Esophagus muscularis mucosa (tissue), 4 donors: Measurements from ENCODE around the gene EGR2. TPM values are rescaled to one million over a fixed set of nuclear protein-coding genes. Genes with fewer than 3 reads are reported as not detected.
A peak's percentile ranks its signal among the peaks of the same experiment; 100 is the strongest.

Experiments used
- DNase-seq: peaks from one replicate; pipeline ENCODE4 v3.0.0-alpha.2; 2017; ENCODE audit errors: extremely low spot score
- H3K27ac ChIP-seq, 4 donors: fragments of 200-600 bp; sonication (generic); replicated peaks in 1 of 4; 1 replicate in 3 of 4; 2 replicates in 1 of 4; pipeline ENCODE4 v1.5.1; 2016 to 2019; ENCODE audit warnings: mild to moderate bottlenecking in 1 of 4
- H3K27me3 ChIP-seq, 4 donors: fragments of 200-600 bp; sonication (generic); one replicate each; pipeline versions ENCODE4 v1.5.1 to v1.6.0; 2016 to 2019
- H3K36me3 ChIP-seq, 4 donors: fragments of 200-600 bp; sonication (generic); one replicate each; pipeline ENCODE4 v1.5.1; 2016 to 2019
- H3K4me1 ChIP-seq, 4 donors: fragments of 200-600 bp; sonication (generic); one replicate each; pipeline ENCODE4 v1.5.1; 2016 to 2019
- H3K4me3 ChIP-seq, 4 donors: fragments of 200-600 bp; sonication (generic); 1 replicate in 2 of 4; 2 replicates in 2 of 4; pipeline ENCODE4 v1.5.1; 2016 to 2019; ENCODE audit warnings: mild to moderate bottlenecking in 4 of 4, moderate library complexity in 1 of 4
- H3K9me3 ChIP-seq, 4 donors: fragments of 200-600 bp; sonication (generic); 1 replicate in 3 of 4; 2 replicates in 1 of 4; pipeline ENCODE4 v1.5.1; 2016 to 2019
- EP300 ChIP-seq: sonication (generic); formaldehyde crosslinking; IDR thresholded peaks from one replicate; pipeline ENCODE4 v1.6.1; 2017; ENCODE audit warnings: antibody characterized with exemption
- POLR2A ChIP-seq: fragments of 450-650 bp; IDR thresholded peaks from one replicate; pipeline ENCODE4 v1.6.1; 2017; ENCODE audit warnings: antibody characterized with exemption, moderate library complexity, mild to moderate bottlenecking, low read depth
- POLR2AphosphoS5 ChIP-seq, 2 donors: sonication (generic); formaldehyde crosslinking; IDR thresholded peaks; one replicate each; pipeline ENCODE4 v1.6.1; 2017; ENCODE audit warnings: antibody characterized with exemption in 2 of 2
- WGBS: methylation state at CpG from one replicate; pipeline ENCODE4 v1.1.5; 2018; 5-methylcytosine and 5-hydroxymethylcytosine counted together
- intact Hi-C: fragments of 100-400 bp; cut with DNase I; formaldehyde crosslinking; loops from one replicate; pipeline ENCODE4 v1.15.1; 2023
- total RNA-seq, 4 donors: library from RNA; depleted of rRNA; stranded (reverse); fragments of >200 nt; gene quantifications; one replicate each; pipeline versions ENCODE4 v1.1.0 to v1.2.1, GENCODE V29; 2016
- TF ChIP-seq, protein P1 (sequence below), 3 experiments: fragments of 200-600 bp in 2 of 3; fragments of 450-650 bp in 1 of 3; sonication (generic) in 2 of 3; IDR thresholded peaks; one replicate each; pipeline ENCODE4 v1.5.1; 2017 to 2019; ENCODE audit warnings: antibody characterized with exemption in 3 of 3, mild to moderate bottlenecking in 2 of 3, moderate library complexity in 1 of 3

EGR2 gene
- total RNA-seq: 1 to 10 TPM in 3 of 4 donors, under 1 TPM in 1; 0.26 to 4.0 (median 1.5) TPM

- under 1% methylated on average over 40 of the region's 53 CpGs for WGBS
- Histone ChIP-seq H3K4me1 (peaks cover 32 to 46% (median 42%) of the 10 kb centered on the region in 4 donors), H3K27ac (peak within 1 kb of the TSS; percentile 83 to 93 (median 85)), H3K36me3 (no peaks in the 10 kb centered on the region), H3K9me3 (no peaks in the 10 kb centered on the region), H3K4me3 (peak within 1 kb of the TSS; percentile 67 to 100 (median 76)), H3K27me3 (peaks cover 0 to 48% (median 16%) of the 10 kb centered on the region in 4 donors)
- DNase-seq: peak; percentile 99
- peak; percentile 39 to 51 for TF ChIP-seq POLR2AphosphoS5 (IDR thresholded peaks at IDR 0.05)
- TF ChIP-seq POLR2A: no peak
- intact Hi-C loops: loop anchor here (5.0 kb wide), 3 partner anchors 224 to 379 kb away; no protein-coding TSS in a partner anchor
Measured at GRCh38 chr10:62816331-62817120, at the start of gene EGR2. Gene EGR2, minus strand, starts transcription at chr10:62816366. Its CDS starts 337 bp downstream, at chr10:62816029.

DNA sequence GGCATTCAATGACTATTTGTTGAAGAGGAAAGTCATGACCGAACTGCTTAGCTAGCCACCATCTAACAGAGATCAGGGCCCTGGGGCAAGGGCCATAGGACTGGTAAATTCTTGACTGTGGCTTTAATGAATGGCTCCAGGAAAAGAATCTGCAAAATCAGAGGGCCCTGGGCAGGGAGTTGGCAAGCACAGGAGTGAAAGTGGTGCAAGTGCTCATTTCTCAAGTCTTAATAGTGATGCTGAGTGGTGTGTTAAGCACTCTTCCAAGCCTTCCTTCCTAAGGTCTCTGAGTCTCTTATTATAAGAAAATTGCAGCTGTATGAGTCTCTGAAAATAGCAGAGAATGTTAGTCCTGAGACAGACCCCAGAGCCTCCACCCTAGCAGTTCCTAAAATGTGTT, 46.3 kb upstream of the EGR2 start:
- DNase-seq: no peak
- 100% methylated on average over 1 of the region's 1 CpG for WGBS
- no peak for TF ChIP-seq POLR2AphosphoS5 (IDR thresholded peaks at IDR 0.05)
- TF ChIP-seq, protein P1, sequence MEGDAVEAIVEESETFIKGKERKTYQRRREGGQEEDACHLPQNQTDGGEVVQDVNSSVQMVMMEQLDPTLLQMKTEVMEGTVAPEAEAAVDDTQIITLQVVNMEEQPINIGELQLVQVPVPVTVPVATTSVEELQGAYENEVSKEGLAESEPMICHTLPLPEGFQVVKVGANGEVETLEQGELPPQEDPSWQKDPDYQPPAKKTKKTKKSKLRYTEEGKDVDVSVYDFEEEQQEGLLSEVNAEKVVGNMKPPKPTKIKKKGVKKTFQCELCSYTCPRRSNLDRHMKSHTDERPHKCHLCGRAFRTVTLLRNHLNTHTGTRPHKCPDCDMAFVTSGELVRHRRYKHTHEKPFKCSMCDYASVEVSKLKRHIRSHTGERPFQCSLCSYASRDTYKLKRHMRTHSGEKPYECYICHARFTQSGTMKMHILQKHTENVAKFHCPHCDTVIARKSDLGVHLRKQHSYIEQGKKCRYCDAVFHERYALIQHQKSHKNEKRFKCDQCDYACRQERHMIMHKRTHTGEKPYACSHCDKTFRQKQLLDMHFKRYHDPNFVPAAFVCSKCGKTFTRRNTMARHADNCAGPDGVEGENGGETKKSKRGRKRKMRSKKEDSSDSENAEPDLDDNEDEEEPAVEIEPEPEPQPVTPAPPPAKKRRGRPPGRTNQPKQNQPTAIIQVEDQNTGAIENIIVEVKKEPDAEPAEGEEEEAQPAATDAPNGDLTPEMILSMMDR (IDR thresholded peaks at IDR 0.05): no peak
- TF ChIP-seq POLR2A: no peak
- no peak for TF ChIP-seq EP300

DNA sequence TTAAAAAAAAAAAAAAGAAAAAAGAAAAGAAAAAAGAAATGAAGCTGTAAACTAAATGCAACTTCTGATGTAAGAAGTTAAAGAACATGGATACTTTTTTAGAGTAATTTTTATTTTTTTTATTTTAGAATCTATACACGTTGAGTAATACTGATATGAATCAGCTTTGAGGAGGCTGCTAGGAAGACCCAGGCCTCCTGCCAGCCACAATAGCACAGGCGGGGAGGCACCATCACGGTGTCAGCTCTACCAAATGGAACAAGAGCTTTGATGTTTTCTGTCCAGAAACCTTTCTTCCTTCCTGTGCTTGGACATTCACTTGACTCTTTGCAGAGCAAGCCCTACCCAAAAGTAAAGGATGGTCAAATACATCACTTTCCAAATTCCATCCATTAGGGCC, 45.3 kb upstream of the EGR2 start:
- Histone ChIP-seq H3K4me1 (no peaks in the 10 kb centered on the region), H3K27me3 (no peaks in the 10 kb centered on the region), H3K27ac (no peak overlapping the region), H3K36me3 (no peaks in the 10 kb centered on the region), H3K4me3 (no peak overlapping the region), H3K9me3 (no peaks in the 10 kb centered on the region)
- intact Hi-C loops: no loop called here
- no peak for TF ChIP-seq POLR2AphosphoS5 (IDR thresholded peaks at IDR 0.05)
- no peak for TF ChIP-seq POLR2A
- TF ChIP-seq EP300: no peak
- TF ChIP-seq, protein P1 (IDR thresholded peaks at IDR 0.05): no peak
- DNase-seq: no peak
- WGBS: 73% methylated on average over 3 of the region's 3 CpGs

More for the DNA sequence above, 46.3 kb upstream of the EGR2 start:
- Histone ChIP-seq H3K27me3 (no peaks in the 10 kb centered on the region), H3K4me1 (no peaks in the 10 kb centered on the region), H3K36me3 (no peaks in the 10 kb centered on the region), H3K4me3 (no peak overlapping the region), H3K27ac (no peak overlapping the region), H3K9me3 (no peaks in the 10 kb centered on the region)
- intact Hi-C loops: no loop called here

DNA sequence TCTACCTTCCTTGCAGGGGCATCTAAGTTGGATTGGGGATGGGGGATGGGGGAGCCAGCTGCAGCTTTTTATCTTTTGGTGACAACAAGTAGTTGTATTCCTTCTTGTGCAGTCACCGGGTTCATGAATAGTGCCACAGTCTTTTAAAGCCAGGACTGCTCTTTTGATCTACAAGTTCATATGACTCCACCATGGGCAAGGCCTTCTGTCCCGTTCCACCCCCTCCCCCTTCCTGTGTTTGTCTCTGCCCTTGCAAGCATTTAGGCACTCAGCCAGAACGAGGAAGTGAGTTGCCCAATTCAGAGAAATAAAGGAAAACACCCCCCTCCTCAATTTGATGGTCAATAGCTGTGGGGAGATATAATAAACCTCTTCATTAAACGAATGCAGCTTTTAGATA, 44.8 kb upstream of the EGR2 start:
- intact Hi-C loops: no loop called here
- H3K36me3 ChIP-seq: no peaks in the 10 kb centered on the region
- no peak overlapping the region for H3K27ac ChIP-seq
- 34% methylated on average over 4 of the region's 4 CpGs for WGBS
- no peaks in the 10 kb centered on the region for H3K4me1 ChIP-seq
- no peaks in the 10 kb centered on the region for H3K9me3 ChIP-seq
- TF ChIP-seq EP300 (no peak), POLR2AphosphoS5 (IDR thresholded peaks at IDR 0.05) (no peak), POLR2A (no peak)
- TF ChIP-seq, protein P1 (IDR thresholded peaks at IDR 0.05): no peak
- no peak for DNase-seq
- H3K27me3 ChIP-seq: no peaks in the 10 kb centered on the region
- no peak overlapping the region for H3K4me3 ChIP-seq

DNA sequence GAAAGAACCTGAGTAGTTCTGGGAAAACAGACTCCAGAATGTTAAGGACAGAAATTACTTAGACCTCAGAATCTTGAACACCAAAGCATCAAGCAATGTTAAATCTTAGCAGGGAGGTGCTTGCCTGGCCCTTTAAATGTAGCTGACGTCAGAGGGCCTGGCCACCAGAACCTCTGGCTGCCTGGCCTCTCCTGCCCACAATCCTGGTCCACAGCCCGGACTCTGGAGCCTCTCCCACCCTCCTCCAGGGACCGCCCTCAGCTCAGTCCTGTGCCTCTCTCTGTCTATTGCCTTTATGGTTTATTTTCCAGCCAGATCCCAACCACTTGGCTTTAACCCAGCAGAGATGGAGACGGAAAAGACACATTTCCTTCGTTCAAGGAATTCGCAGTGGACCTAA, 42.2 kb upstream of the EGR2 start:
- intact Hi-C loops: no loop called here
- Histone ChIP-seq H3K4me1 (no peaks in the 10 kb centered on the region), H3K4me3 (no peak overlapping the region), H3K9me3 (no peaks in the 10 kb centered on the region), H3K27ac (no peak overlapping the region), H3K27me3 (no peaks in the 10 kb centered on the region), H3K36me3 (no peaks in the 10 kb centered on the region)
- TF ChIP-seq POLR2AphosphoS5 (IDR thresholded peaks at IDR 0.05) (no peak), POLR2A (no peak), EP300 (no peak)
- TF ChIP-seq, protein P1 (IDR thresholded peaks at IDR 0.05): no peak
- WGBS: 32% methylated on average over 6 of the region's 6 CpGs
- DNase-seq: no peak
